Activated gamma-delta T cell treated with anti-CD3 and anti-CD28 coated beads, Interleukin-2, amount 50 U/mL, for 16 hours (primary cell): Measurements from ENCODE around the gene ECI1.

ENCODE experiments used
- DNase-seq: peaks from one replicate; pipeline ENCODE4 v3.0.0-alpha.2; 2020; ENCODE audit warnings: low read depth

Gene ECI1

GRCh38 chr16:2251296-2252111 is at the start of gene ECI1:
ECI1 (minus strand) TSS chr16:2251587; CDS start chr16:2251566, 21 bp downstream.
- peak; percentile 68 for DNase-seq

GRCh38 chr16:2299915-2300192 is 48.5 kb upstream of the ECI1 start:
- DNase-seq: no peak

DNA sequence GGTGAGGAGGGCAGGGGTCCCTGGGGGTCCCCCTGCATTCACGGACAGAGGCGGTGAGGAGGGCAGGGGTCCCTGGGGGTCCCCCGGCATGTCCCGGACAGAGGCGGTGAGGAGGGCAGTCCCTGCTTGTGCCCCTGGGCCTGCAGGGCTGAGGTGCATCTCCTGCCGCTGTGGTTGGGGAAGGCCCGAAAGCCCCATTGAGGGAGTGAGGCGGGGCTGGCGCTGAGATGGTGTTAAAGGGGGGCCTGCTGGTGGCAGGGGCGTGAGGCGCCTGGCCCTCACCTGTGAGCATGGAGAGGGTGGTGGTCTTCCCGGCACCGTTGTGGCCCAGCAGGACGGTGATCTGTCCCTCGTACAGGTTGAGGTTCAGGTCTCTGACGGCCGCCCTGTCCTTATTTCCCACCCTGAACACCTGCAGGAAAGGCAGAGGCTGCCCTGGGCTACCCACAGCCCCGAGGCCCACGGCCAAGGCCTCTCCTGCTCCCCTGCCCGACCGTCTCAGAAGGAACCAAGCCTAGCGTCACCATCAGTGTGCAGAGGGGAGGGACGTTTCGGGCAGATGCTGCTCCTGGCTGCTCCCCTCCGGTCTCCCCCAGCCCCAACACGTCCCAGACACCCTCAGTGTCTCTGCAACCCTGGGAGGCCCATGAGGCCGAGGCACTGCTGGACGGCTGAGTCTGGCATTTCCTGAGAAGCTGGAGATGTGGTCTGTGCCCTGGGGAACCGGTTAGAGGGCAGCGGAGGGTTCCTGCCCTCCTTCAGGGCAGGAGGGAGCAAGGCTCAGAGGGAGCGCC is 47.9 kb upstream of the ECI1 start:
- DNase-seq: no peak

GRCh38 chr16:2298621-2299020 is 47.2 kb upstream of the ECI1 start:
- no peak for DNase-seq

GRCh38 chr16:2297506-2297860 is 46.1 kb upstream of the ECI1 start:
- no peak for DNase-seq

DNA sequence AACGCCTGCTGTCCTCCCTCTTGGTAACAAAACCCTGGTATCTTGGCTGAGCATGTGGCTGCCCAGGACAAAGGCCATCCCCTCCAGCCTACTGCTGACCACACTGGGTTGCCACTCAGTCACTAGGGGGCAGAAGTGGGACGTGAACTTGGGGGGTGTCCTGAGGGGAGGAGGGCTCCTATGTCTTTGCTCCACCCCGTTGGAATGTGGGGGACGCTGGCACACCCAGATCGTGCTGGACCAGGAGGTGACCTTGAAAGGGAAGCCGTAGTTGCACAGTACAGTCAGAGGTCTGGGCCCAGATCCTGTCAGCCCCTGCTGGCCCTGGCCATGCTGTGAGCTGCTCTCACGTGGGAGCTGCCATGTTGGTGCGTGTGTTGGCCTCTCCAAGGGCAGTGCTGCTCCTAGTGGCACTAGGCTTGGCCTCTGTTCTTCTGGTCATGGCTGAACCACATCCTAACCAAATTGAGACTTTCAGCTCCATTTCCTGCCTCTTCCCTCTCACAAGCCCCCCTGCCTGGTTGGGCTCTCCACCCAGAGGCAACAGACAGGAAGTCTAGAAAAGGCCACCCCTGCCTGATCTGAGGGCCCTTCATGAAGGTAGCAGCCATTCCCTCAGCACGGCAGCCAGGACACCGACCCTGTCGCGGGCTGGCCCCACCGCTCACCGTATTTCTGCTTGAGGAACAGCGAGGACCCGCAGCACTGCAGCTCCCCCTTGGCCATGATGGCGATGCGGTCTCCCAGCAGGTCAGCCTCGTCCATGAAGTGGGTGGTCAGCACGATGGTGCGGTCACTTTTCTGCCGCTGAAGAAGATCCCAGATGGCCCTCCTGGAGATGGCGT is 45.5 kb upstream of the ECI1 start:
- no peak for DNase-seq

DNA sequence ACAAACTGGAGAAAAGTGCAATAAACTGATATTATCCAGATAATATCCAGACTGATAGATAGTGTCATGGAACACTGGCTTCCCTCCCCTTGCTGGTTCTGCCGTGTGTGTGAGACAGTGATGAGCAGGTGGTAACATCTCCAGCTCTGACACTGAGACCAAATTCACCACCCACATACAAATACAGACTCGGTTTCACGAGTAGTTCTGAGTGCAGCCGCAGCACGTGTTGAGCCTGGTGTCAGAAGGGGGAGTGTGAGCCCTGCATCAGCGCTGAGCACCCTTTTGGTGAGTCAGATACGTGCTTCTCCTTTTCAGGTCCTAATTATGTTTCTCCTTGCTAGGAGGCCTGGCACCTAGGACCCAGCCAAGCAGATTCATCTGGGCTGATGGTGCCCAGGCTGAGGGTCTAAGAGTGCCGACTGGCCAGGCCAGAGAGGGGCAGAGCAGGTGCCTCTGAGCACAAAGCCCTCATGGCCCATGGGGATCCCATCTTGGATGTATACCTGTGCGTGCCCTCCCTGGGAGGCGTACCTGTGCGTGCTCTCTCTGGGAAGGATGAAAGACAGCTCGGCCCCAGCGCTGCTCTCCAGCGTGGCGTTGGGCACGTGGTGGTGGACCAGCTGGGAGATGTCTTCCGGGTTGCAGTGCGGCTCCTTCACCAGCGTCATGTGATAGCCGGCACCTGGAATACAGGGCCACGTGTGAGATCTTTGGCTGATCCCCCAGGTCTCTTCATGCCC is 43.8 kb upstream of the ECI1 start:
- no peak for DNase-seq

GRCh38 chr16:2292221-2292620 is 40.8 kb upstream of the ECI1 start:
- no peak for DNase-seq

- no peak for DNase-seq
Measured at GRCh38 chr16:2289282-2289681, 37.9 kb upstream of the ECI1 start.

DNA sequence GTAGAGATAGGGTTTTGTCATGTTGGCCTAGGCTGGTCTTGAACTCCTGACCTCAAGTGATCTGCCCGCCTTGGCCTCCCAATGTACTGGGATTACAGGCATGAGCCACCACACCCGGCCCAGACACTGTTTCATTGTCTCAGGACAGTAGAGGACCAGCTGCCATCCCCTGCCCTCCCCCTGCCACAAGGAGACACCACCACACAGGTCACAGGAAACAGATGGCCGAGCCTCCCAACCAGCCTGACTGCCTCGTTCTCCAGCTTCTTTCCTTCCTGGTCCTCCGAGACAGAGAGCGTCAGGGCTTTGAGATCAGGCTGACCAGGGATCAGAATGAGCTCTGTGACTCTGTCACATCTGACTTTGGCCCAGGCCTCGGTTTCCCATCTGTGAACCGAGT is 37.3 kb upstream of the ECI1 start:
- DNase-seq: no peak

DNA sequence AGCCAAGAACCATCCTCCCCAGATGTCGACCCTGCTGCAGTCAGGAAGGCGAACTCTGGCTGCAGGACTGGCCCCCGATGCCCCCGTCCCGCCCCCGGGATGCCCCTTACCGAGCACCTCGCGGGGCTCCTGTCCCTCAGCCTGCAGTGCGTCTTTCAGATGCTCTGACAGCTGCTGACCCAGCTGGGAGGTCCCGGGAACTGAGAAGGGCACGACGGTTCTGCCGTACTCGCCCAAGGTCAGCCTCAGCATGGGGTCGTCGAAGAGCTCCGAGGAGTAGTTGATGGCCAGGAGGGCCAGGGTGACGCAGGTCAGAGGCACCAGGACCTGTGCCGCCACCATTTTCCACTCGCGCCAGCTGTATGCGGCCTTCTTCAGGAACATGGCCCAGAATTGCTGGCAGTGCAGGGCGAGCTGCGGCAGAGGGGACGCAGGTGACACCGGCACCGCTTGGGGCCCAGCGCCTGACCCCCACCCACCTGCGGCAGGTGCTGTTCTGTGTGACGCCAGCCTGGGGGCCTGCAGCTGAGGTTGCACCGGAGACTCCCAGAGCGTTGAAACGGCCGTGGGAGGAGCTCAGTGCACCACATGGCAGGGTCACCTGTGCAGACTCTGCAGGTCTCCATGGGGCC is 36.6 kb upstream of the ECI1 start:
- no peak for DNase-seq

DNA sequence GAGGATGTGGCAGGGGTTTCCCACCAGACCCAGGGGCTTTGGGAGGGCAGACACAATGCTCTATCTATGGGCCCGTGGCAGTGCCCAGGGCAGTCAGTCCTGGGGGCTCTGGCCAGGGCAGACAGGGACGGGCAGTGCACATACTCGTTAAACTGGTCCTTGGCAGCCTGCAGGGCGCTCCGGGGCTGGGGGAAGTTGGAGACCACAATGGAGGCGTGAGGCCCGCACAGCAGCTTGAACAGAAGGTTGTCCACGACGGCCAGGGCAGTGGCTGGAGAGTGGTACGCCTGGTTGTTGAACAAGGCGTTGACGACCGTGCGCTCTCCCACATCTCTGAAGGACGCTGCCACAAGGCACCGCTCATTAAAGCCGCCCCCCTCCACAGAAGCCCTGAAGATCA is 35.2 kb upstream of the ECI1 start:
- DNase-seq: no peak

DNA sequence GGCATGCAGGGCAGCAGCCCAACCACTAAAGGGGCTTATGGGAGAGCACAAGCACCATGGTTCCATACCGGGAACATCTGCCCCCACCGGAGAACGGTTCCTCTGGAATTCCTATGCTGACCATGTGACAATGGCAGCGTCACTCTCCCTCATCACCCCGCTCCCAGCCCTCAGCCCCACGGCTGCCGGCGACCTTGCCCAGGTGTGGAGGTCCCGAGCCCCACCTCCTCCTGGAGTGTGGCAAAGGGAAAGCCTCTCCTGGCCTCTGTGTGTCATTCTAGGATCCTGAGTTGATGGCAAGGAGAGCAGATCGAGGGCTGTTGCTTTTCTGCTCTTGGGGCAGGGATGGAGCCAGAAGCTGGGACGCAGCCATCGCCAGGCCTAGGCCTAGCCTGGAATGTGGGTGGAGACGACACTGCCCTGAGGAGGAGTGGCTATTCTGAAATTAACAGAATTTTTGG is 34.4 kb upstream of the ECI1 start:
- DNase-seq: no peak

DNA sequence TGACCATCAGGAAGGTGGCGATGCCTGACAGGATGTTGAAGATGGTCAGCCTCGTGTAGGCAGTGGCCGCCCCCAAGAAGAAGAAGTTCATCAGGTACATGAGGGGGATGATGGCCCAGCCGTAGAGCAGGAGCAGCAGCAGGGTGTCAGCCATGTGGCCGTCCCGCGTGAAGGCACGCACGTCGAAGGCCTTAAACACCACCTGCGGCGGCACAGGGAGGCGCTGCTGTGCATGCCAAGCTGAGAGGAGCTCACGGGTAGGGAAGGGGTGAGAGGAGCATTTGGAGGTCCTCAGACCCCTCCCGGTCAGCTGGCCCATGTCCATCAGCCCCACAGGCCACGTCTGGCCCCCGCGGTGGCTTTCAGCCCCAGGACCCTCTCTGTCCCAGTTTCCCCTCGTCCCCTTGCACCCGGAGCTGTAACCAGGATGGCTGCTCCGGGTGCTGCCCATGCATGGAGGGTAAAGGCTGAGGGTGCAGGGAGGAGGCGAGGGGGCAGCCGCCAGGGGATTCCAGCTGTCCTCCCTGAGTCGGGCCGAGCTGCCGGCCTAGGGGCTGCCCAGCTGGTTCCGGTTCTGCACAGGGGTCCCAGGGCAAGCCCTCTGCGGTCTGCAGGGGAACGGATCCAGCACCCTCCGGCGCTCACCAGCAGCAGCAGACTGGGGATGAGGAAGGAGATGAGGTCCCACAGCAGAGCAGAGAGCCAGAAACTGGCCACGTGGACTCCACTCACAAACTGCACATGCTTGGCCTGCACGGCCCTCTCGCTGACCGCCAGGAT is 33.6 kb upstream of the ECI1 start:
- no peak for DNase-seq

DNA sequence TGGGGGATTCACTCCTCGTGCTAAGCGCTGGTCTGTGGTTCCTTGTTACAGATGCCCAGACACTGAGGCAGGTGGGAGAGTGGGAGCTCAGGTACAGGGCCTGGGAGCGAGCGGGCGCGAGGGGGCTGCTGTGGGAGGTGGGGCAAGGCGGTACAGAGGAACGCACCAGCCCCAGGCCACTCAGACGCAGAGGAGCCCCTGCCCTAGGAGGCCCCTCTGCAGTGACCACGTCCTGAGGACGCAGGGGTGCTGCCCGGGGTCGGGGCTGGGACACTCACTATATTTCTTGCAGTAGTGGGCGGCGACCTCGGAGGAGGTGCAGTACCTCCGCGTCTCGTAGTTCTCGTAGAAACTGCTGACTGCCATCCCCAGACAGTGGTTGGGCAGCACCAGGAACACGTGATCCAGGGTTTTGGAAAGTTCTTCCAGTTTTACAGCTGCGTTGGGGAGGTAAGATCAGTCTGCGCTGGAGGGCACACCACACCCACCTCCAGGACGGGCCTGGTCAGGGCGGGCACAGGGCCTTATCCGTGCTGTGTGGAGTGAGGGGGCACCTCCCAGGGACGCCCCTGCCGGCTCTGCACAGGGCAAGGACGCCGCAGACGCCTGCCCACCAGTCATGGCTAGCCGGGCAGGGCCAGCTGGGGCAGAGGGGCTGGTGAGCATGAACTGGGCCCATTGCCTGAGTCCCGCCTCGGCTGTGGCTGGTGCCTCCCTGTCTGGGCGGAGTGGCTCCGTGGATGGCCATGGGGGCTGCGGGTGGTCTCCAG is 32.8 kb upstream of the ECI1 start:
- DNase-seq: no peak

GRCh38 chr16:2282866-2283555 is 31.6 kb upstream of the ECI1 start:
- DNase-seq: no peak

- DNase-seq: no peak
Measured at GRCh38 chr16:2282262-2282661, 30.9 kb upstream of the ECI1 start.

DNA sequence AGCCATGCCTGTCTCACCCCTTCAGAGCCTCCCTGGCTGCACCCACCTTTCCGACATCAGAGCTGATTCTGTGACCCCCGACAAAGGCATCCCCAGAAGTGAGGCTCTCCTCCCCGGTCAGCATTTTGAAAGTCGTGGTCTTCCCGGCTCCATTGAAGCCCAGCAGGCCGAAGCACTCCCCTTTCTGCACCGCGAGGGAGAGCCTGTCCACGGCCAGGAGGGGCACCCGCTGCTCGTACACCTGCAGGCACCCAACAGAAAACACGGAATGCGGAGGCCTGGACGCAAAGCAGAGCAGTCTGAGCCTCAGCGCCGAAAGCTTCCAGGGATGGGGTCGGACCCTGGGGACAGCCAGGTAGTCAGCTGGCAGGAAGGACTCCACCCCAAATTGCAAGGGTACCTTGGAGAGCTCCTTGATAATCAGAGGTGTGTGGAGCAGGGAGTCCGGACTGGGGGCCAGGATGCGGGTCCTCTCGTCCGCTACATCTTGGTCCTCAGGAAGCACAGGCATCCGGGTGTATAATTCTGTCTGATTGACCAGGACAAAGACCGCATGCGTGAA is 29.7 kb upstream of the ECI1 start:
- no peak for DNase-seq

DNA sequence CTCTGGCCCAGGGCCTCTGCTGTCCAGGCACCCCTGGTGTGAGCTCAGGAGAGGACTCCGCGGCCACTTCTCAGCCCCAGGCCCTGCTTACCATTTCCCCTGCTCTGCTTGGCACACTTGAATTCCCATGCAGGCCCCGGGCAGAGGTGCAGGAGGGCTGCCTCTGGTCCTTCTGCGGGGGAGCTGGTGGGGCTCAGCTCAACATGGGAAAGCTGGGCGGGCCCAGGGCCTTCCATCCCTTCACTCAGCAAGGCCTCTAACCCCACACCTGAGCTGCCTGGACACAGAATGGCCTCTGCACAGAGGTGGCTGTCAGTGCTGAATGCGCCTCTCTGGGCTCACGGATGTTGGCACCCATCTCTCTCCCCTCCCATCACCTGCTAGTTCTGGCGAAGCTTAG is 29.1 kb upstream of the ECI1 start:
- no peak for DNase-seq
